ENCODE results near the gene PDE3B.
A peak's percentile ranks its signal among the peaks of the same experiment; 100 is the strongest.
"Not testable (repeated sequence)": the region's sequence is repeated elsewhere in the genome, so short reads cannot be mapped to it uniquely, and the experiment has no call there.

The PDE3B gene

GRCh38 chr11:14643697-14644225 lies at the start of gene PDE3B:
Gene PDE3B, plus strand, starts transcription at chr11:14643804. Its CDS starts 272 bp downstream, at chr11:14644076.
- peak; percentile 61 to 68 for DNase-seq

GRCh38 chr11:14595261-14595660 lies 48.3 kb upstream of the PDE3B start:
- DNase-seq = not testable (repeated sequence)

- DNase-seq = no peak
Observed at GRCh38 chr11:14607713-14608112, 35.9 kb upstream of the PDE3B start.

GRCh38 chr11:14609902-14610301 lies 33.7 kb upstream of the PDE3B start:
- DNase-seq = no peak

- no peak for DNase-seq
Observed at GRCh38 chr11:14611939-14612338, 31.7 kb upstream of the PDE3B start.

GRCh38 chr11:14612694-14613093 lies 30.9 kb upstream of the PDE3B start:
- DNase-seq = no peak

GRCh38 chr11:14614091-14614622 lies 29.4 kb upstream of the PDE3B start:
- DNase-seq = no peak

GRCh38 chr11:14617241-14618027 lies 26.2 kb upstream of the PDE3B start:
- DNase-seq = no peak

GRCh38 chr11:14618060-14618459 lies 25.5 kb upstream of the PDE3B start:
- no peak for DNase-seq

- no peak for DNase-seq
Observed at GRCh38 chr11:14619603-14620531, 23.7 kb upstream of the PDE3B start.

GRCh38 chr11:14622223-14622954 lies 21.2 kb upstream of the PDE3B start:
- DNase-seq = no peak

- DNase-seq = no peak
Observed at GRCh38 chr11:14623036-14623435, 20.6 kb upstream of the PDE3B start.

GRCh38 chr11:14625586-14626205 lies 17.9 kb upstream of the PDE3B start:
- no peak for DNase-seq

- DNase-seq = no peak
Observed at GRCh38 chr11:14626650-14627049, 17.0 kb upstream of the PDE3B start.

GRCh38 chr11:14633506-14634224 lies 9.9 kb upstream of the PDE3B start:
- peak in 1 of 2 experiments; percentile 7 for DNase-seq

- no peak for DNase-seq
Observed at GRCh38 chr11:14634813-14635212, 8.8 kb upstream of the PDE3B start.

GRCh38 chr11:14635546-14635945 lies 8.1 kb upstream of the PDE3B start:
- DNase-seq = no peak

GRCh38 chr11:14636119-14636518 lies 7.5 kb upstream of the PDE3B start:
- DNase-seq = no peak

- DNase-seq = no peak
Observed at GRCh38 chr11:14637868-14638409, 5.7 kb upstream of the PDE3B start.

GRCh38 chr11:14638561-14638960 lies 5.0 kb upstream of the PDE3B start:
- no peak for DNase-seq

GRCh38 chr11:14641801-14642200 lies 1.8 kb upstream of the PDE3B start:
- DNase-seq = no peak
